Karpas-422 (cell line): Measurements from ENCODE around the gene JUNB. TPM values are rescaled to one million over a fixed set of nuclear protein-coding genes. Genes with fewer than 3 reads are reported as not detected.

ENCODE experiments used
- DNase-seq: peaks from one replicate; pipeline ENCODE4 v3.0.0-alpha.2; 2015
- H2AFZ ChIP-seq: fragments of 200-600 bp; sonication (generic); 2 replicates; pipeline ENCODE4 v1.6.1; 2014; ENCODE audit warnings: antibody characterized with exemption, low read length, mixed read lengths
- H3K27ac ChIP-seq: fragments of 200-600 bp; sonication (generic); 2 replicates; pipeline ENCODE4 v1.5.1; 2014; ENCODE audit warnings: mild to moderate bottlenecking, low read length, moderate library complexity
- H3K27me3 ChIP-seq: fragments of 200-600 bp; sonication (generic); 2 replicates; pipeline ENCODE4 v1.6.1; 2014; ENCODE audit warnings: low read length, mixed read lengths
- H3K36me3 ChIP-seq: fragments of 200-600 bp; sonication (generic); 2 replicates; pipeline ENCODE4 v1.6.1; 2014; ENCODE audit warnings: low read length, mixed read lengths; ENCODE audit not compliant: insufficient read depth
- H3K4me1 ChIP-seq: fragments of 200-600 bp; sonication (generic); 2 replicates; pipeline ENCODE4 v1.6.1; 2014; ENCODE audit warnings: mild to moderate bottlenecking, low read length, mixed read lengths
- H3K4me2 ChIP-seq: fragments of 200-600 bp; sonication (generic); 2 replicates; pipeline ENCODE4 v1.6.1; 2014; ENCODE audit warnings: low read length, low read depth, mild to moderate bottlenecking; ENCODE audit not compliant: poor library complexity, severe bottlenecking
- H3K4me3 ChIP-seq: fragments of 200-600 bp; sonication (generic); 2 replicates; pipeline ENCODE4 v1.5.1; 2014; ENCODE audit warnings: mild to moderate bottlenecking, antibody characterized with exemption, low read length, mixed read lengths
- H3K79me2 ChIP-seq: fragments of 200-600 bp; sonication (generic); 2 replicates; pipeline ENCODE4 v1.6.1; 2014; ENCODE audit warnings: mild to moderate bottlenecking, low read length, mixed read lengths
- H3K9ac ChIP-seq: fragments of 200-600 bp; sonication (generic); 2 replicates; pipeline ENCODE4 v1.6.0; 2014; ENCODE audit warnings: low read length
- H3K9me2 ChIP-seq: fragments of 200-600 bp; sonication (generic), shearing (Covaris generic); replicated peaks from 2 replicates; pipeline ENCODE4 v1.6.0; 2014; ENCODE audit warnings: mild to moderate bottlenecking, low read length, moderate library complexity; ENCODE audit not compliant: insufficient read depth
- H3K9me3 ChIP-seq: fragments of 300-700, 200-600 bp; sonication (generic); 2 replicates; pipeline ENCODE4 v1.6.1; 2014; ENCODE audit warnings: low read length, mixed read lengths
- H4K20me1 ChIP-seq: fragments of 200-600 bp; sonication (generic); 2 replicates; pipeline ENCODE4 v1.6.1; 2014; ENCODE audit warnings: mild to moderate bottlenecking, antibody characterized with exemption, low read length, low read depth; ENCODE audit not compliant: insufficient read depth
- total RNA-seq: library from RNA; depleted of rRNA; stranded (reverse); fragments of >200 nt; shearing (Covaris generic); gene quantifications from 2 replicates; pipeline ENCODE4 v1.2.3, GENCODE V29; 2014; ENCODE audit warnings: low replicate concordance

Gene JUNB
- total RNA-seq, 1 experiment from 2014 or later, result 60.0 TPM

GRCh38 chr19:12789098-12789903 is 2.0 kb upstream of the JUNB start:
- H3K79me2 ChIP-seq, result peaks cover 18% of the 10 kb centered on the region

GRCh38 chr19:12789904-12790619 is 1.2 kb upstream of the JUNB start:
- Histone ChIP-seq H3K9me2 (no peaks in the 10 kb centered on the region), H2AFZ (no peak overlapping the region), H3K9ac (peak overlapping the region; percentile 77), H3K27me3 (no peaks in the 10 kb centered on the region), H3K79me2 (peaks cover 18% of the 10 kb centered on the region), H3K4me3 (peak overlapping the region; percentile 80), H3K4me2 (peak overlapping the region; percentile 95), H3K36me3 (no peaks in the 10 kb centered on the region), H3K9me3 (no peaks in the 10 kb centered on the region), H3K27ac (peak overlapping the region; percentile 84), H3K4me1 (peaks cover 60% of the 10 kb centered on the region), H4K20me1 (peaks cover 5% of the 10 kb centered on the region; the same call in 1 of the 2 replicates)
- peak; percentile 98 for DNase-seq

More at GRCh38 chr19:12789098-12789903, 2.0 kb upstream of the JUNB start:
- Histone ChIP-seq H3K9me3 (no peaks in the 10 kb centered on the region), H3K4me1 (peaks cover 60% of the 10 kb centered on the region), H3K4me3 (peak overlapping the region; percentile 80), H3K9me2 (no peaks in the 10 kb centered on the region), H2AFZ (no peak overlapping the region), H3K4me2 (peak overlapping the region; percentile 95), H3K27me3 (no peaks in the 10 kb centered on the region), H3K27ac (peak overlapping the region; percentile 84), H4K20me1 (peaks cover 5% of the 10 kb centered on the region; the same call in 1 of the 2 replicates), H3K36me3 (no peaks in the 10 kb centered on the region), H3K9ac (peak overlapping the region; percentile 77)
- DNase-seq, result peak; percentile 53

GRCh38 chr19:12790628-12791344 is 500 bp upstream of the JUNB start:
- peak overlapping the region; percentile 57 for H3K27ac ChIP-seq
- peak; percentile 54 for DNase-seq
- no peak overlapping the region for H2AFZ ChIP-seq
- H3K27me3 ChIP-seq, result no peaks in the 10 kb centered on the region
- H3K36me3 ChIP-seq, result no peaks in the 10 kb centered on the region
- H3K9me3 ChIP-seq, result no peaks in the 10 kb centered on the region
- peaks cover 18% of the 10 kb centered on the region for H3K79me2 ChIP-seq
- H4K20me1 ChIP-seq, result peaks cover 5% of the 10 kb centered on the region; the same call in 1 of the 2 replicates
- peak overlapping the region; percentile 77 for H3K9ac ChIP-seq
- H3K4me1 ChIP-seq, result peaks cover 53% of the 10 kb centered on the region
- peak overlapping the region; percentile 80 for H3K4me3 ChIP-seq
- peak overlapping the region; percentile 95 for H3K4me2 ChIP-seq
- H3K9me2 ChIP-seq, result no peaks in the 10 kb centered on the region

DNA sequence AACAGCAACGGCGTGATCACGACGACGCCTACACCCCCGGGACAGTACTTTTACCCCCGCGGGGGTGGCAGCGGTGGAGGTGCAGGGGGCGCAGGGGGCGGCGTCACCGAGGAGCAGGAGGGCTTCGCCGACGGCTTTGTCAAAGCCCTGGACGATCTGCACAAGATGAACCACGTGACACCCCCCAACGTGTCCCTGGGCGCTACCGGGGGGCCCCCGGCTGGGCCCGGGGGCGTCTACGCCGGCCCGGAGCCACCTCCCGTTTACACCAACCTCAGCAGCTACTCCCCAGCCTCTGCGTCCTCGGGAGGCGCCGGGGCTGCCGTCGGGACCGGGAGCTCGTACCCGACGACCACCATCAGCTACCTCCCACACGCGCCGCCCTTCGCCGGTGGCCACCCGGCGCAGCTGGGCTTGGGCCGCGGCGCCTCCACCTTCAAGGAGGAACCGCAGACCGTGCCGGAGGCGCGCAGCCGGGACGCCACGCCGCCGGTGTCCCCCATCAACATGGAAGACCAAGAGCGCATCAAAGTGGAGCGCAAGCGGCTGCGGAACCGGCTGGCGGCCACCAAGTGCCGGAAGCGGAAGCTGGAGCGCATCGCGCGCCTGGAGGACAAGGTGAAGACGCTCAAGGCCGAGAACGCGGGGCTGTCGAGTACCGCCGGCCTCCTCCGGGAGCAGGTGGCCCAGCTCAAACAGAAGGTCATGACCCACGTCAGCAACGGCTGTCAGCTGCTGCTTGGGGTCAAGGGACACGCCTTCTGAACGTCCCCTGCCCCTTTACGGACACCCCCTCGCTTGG is 966 bp downstream of the JUNB start:
- Histone ChIP-seq H3K4me3 (peak overlapping the region; percentile 80), H3K9ac (peak overlapping the region; percentile 96), H2AFZ (no peak overlapping the region), H3K9me2 (no peaks in the 10 kb centered on the region), H4K20me1 (peaks cover 5% of the 10 kb centered on the region; the same call in 1 of the 2 replicates), H3K4me1 (peaks cover 52% of the 10 kb centered on the region), H3K4me2 (peak overlapping the region; percentile 95), H3K27ac (peak overlapping the region; percentile 84), H3K9me3 (no peaks in the 10 kb centered on the region), H3K79me2 (peaks cover 18% of the 10 kb centered on the region), H3K36me3 (no peaks in the 10 kb centered on the region), H3K27me3 (no peaks in the 10 kb centered on the region)
- peak; percentile 95 for DNase-seq

GRCh38 chr19:12792853-12793289 is 1.6 kb downstream of the JUNB start:
- Histone ChIP-seq H3K9ac (peak overlapping the region; percentile 96), H3K27me3 (no peaks in the 10 kb centered on the region), H3K4me3 (peak overlapping the region; percentile 80), H3K4me1 (peaks cover 52% of the 10 kb centered on the region), H4K20me1 (peaks cover 5% of the 10 kb centered on the region; the same call in 1 of the 2 replicates), H3K9me3 (no peaks in the 10 kb centered on the region), H2AFZ (no peak overlapping the region), H3K27ac (peak overlapping the region; percentile 84), H3K36me3 (no peaks in the 10 kb centered on the region), H3K9me2 (no peaks in the 10 kb centered on the region), H3K4me2 (peak overlapping the region; percentile 95), H3K79me2 (peaks cover 18% of the 10 kb centered on the region)
- no peak for DNase-seq

DNA sequence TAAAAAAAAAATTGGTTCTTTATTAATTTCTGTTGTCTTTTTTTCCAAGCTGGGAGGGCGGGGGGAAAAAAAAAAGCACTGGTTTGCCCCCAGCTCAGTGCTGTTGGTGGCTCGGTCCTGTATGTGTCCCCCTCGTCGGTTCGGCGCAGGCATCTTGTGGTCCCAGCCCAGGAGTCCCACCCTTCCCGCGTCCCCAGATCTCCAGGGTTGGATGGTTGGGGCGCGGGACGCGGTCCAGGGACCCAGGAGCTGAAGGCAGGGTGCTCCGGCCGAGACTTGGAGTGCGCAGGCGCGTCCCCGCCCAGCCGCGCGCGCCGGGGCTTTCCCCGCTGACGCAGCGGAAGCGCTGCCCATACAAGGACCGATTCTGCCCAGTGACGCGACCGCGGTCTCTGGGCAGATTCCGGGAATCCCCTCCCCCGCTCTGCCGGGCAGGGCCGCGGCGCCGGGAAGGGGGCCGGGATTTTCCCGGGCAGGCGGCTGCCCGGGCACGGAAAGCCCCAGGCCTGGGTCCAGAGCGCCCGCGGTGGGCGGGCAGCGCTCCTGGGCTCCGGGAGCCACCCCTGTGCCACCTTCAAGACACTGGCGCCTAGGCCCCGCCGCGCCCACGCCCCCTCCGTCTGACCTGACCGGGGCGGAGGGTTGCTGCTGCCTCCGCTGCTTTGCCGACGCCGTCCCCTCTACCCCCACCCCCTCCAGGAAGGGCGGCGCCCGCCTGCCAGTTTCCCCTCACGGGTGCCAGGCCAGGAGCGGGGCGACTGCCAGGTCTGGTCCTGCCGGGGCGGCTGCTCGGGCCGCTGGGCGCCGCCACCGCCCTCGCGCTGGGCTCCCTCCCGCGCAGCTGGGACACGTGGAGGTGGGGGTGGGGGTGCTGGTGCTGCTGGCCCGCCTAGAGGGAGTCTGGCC is 2.3 kb downstream of the JUNB start:
- Histone ChIP-seq H3K36me3 (no peaks in the 10 kb centered on the region), H3K79me2 (peaks cover 18% of the 10 kb centered on the region), H4K20me1 (peaks cover 5% of the 10 kb centered on the region; the same call in 1 of the 2 replicates), H3K9me2 (no peaks in the 10 kb centered on the region), H3K27me3 (no peaks in the 10 kb centered on the region), H3K9ac (peak overlapping the region; percentile 96), H3K4me3 (peak overlapping the region; percentile 80), H3K9me3 (no peaks in the 10 kb centered on the region), H3K4me2 (peak overlapping the region; percentile 95), H3K27ac (peak overlapping the region; percentile 84), H3K4me1 (peaks cover 46% of the 10 kb centered on the region), H2AFZ (no peak overlapping the region)
- peak; percentile 96 for DNase-seq
